GM23338 (cell line): ENCODE measurements around the gene EHD1. TPM values are rescaled to one million over a fixed set of nuclear protein-coding genes. Genes with fewer than 3 reads are reported as not detected.

Experiments used
- ATAC-seq: fragments of 200-7000 bp; cut with Tn5 transposase; 3 replicates; pipeline ENCODE4 v1.9.1; 2020
- DNase-seq: peaks from one replicate; pipeline ENCODE4 v3.0.0-alpha.2; 2015; ENCODE audit warnings: low spot score
- H2AFZ ChIP-seq: fragments of 200-600 bp; sonication (generic); 2 replicates; pipeline ENCODE4 v1.8.0; 2016; ENCODE audit warnings: antibody characterized with exemption, mild to moderate bottlenecking, moderate library complexity
- H3F3A ChIP-seq: fragments of 200-600 bp; sonication (generic); replicated peaks from 2 replicates; pipeline ENCODE4 v1.8.0; 2017; ENCODE audit warnings: antibody characterized with exemption, mixed run types, low read depth
- H3K27ac ChIP-seq: fragments of 200-600 bp; sonication (generic); 2 replicates; pipeline ENCODE4 v1.6.1; 2016; ENCODE audit warnings: low read depth
- H3K27me3 ChIP-seq: fragments of 200-600 bp; sonication (generic); 2 replicates; pipeline ENCODE4 v1.8.0; 2016; ENCODE audit warnings: mild to moderate bottlenecking, mixed run types, moderate library complexity; ENCODE audit not compliant: insufficient read depth
- H3K36me3 ChIP-seq: fragments of 200-600 bp; sonication (generic); 2 replicates; pipeline ENCODE4 v1.8.0; 2016; ENCODE audit warnings: mild to moderate bottlenecking; ENCODE audit not compliant: insufficient read depth
- H3K4me1 ChIP-seq: fragments of 200-600 bp; sonication (generic); 2 replicates; pipeline ENCODE4 v1.8.0; 2016; ENCODE audit warnings: mild to moderate bottlenecking, moderate library complexity; ENCODE audit not compliant: insufficient read depth
- H3K4me2 ChIP-seq: fragments of 200-600 bp; sonication (generic); 2 replicates; pipeline ENCODE4 v1.7.1; 2017; ENCODE audit warnings: mixed run types
- H3K4me3 ChIP-seq: fragments of 200-600 bp; sonication (generic); 2 replicates; pipeline ENCODE4 v1.6.1; 2016; ENCODE audit warnings: mixed run types
- H3K79me2 ChIP-seq: fragments of 200-600 bp; sonication (generic); replicated peaks from 2 replicates; pipeline ENCODE4 v1.8.0; 2017; ENCODE audit warnings: mild to moderate bottlenecking; ENCODE audit not compliant: insufficient read depth
- H3K9me2 ChIP-seq: fragments of 200-600 bp; sonication (generic); 2 replicates; pipeline ENCODE4 v1.8.0; 2017; ENCODE audit not compliant: insufficient read depth
- H4K20me1 ChIP-seq: fragments of 200-600 bp; sonication (generic); replicated peaks from 2 replicates; pipeline ENCODE4 v1.8.0; 2017; ENCODE audit warnings: mild to moderate bottlenecking; ENCODE audit not compliant: insufficient read depth
- H3K27ac Mint-ChIP-seq: 2 replicates; pipeline ENCODE4 v1.8.0; 2020; ENCODE audit warnings: inconsistent platforms, mild to moderate bottlenecking, moderate library complexity, mixed read lengths
- H3K27me3 Mint-ChIP-seq: 3 replicates; pipeline ENCODE4 v1.8.0; 2022; ENCODE audit warnings: low read depth, mild to moderate bottlenecking, moderate library complexity, mixed read lengths, inconsistent platforms; ENCODE audit not compliant: insufficient read depth, poor library complexity
- H3K36me3 Mint-ChIP-seq: 3 replicates; pipeline ENCODE4 v1.8.0; 2021; ENCODE audit warnings: low read depth, mild to moderate bottlenecking, inconsistent platforms, moderate library complexity, mixed read lengths
- H3K4me1 Mint-ChIP-seq: 3 replicates; pipeline ENCODE4 v1.8.0; 2020; ENCODE audit warnings: mild to moderate bottlenecking, inconsistent platforms, mixed read lengths
- H3K4me3 Mint-ChIP-seq: 3 replicates; pipeline ENCODE4 v1.8.0; 2021; ENCODE audit warnings: moderate library complexity, mild to moderate bottlenecking, inconsistent platforms, mixed read lengths
- H3K9me3 Mint-ChIP-seq: 3 replicates; pipeline ENCODE4 v1.8.0; 2020; ENCODE audit warnings: moderate library complexity, mild to moderate bottlenecking, inconsistent platforms, mixed read lengths
- CREB1 ChIP-seq: fragments of 250-450 bp; sonication (Bioruptor Pico); IDR thresholded peaks from 2 replicates; pipeline ENCODE4 v1.5.0; 2020; ENCODE audit warnings: low read depth, mild to moderate bottlenecking, moderate library complexity
- CTCF ChIP-seq, 2 experiments: fragments of 200-600 bp in 1 of 2; sonication (generic) in 1 of 2; conservative IDR thresholded peaks; 2 replicates each; pipeline versions ENCODE4 v1.5.1 to v1.6.1; 2016 to 2017; ENCODE audit warnings: antibody characterized with exemption in 2 of 2, low read depth in 2 of 2, mild to moderate bottlenecking in 2 of 2, moderate library complexity in 1 of 2
- ETS1 ChIP-seq: IDR thresholded peaks from 2 replicates; pipeline ENCODE4 v1.6.1; 2016; ENCODE audit warnings: antibody characterized with exemption
- EZH2 ChIP-seq: fragments of 200-600 bp; sonication (generic); IDR thresholded peaks from one replicate; pipeline ENCODE4 v1.8.0; 2017; ENCODE audit warnings: antibody characterized with exemption, mild to moderate bottlenecking, low read depth; ENCODE audit not compliant: unreplicated experiment
- EZH2phosphoT487 ChIP-seq: fragments of 200-600 bp; sonication (generic); IDR thresholded peaks from one replicate; pipeline ENCODE4 v1.8.1; 2018; ENCODE audit warnings: antibody characterized with exemption; ENCODE audit not compliant: unreplicated experiment
- JUNB ChIP-seq: IDR thresholded peaks from one replicate; pipeline ENCODE4 v1.6.1; 2016; ENCODE audit warnings: antibody characterized with exemption; ENCODE audit not compliant: unreplicated experiment
- NANOG ChIP-seq: IDR thresholded peaks from 2 replicates; pipeline ENCODE4 v1.6.1; 2016; ENCODE audit warnings: antibody characterized with exemption, borderline replicate concordance
- POLR2AphosphoS5 ChIP-seq: IDR thresholded peaks from 2 replicates; pipeline ENCODE4 v1.6.1; 2016; ENCODE audit warnings: antibody characterized with exemption, low read depth
- REST ChIP-seq: IDR thresholded peaks from one replicate; pipeline ENCODE4 v1.6.1; 2018; ENCODE audit warnings: antibody characterized with exemption; ENCODE audit not compliant: unreplicated experiment
- STAT1 ChIP-seq: IDR thresholded peaks from one replicate; pipeline ENCODE4 v1.6.1; 2016; ENCODE audit warnings: antibody characterized with exemption; ENCODE audit not compliant: unreplicated experiment
- ZNF114 ChIP-seq: fragments of 250-450 bp; sonication (Bioruptor Pico); IDR thresholded peaks from 2 replicates; pipeline ENCODE4 v1.5.0; 2020; ENCODE audit warnings: mild to moderate bottlenecking, moderate library complexity
- ZNF331 ChIP-seq: fragments of 250-450 bp; sonication (Bioruptor Pico); IDR thresholded peaks from 2 replicates; pipeline ENCODE4 v1.5.0; 2020; ENCODE audit warnings: low read depth, mild to moderate bottlenecking, moderate library complexity
- ZNF462 ChIP-seq: fragments of 250-450 bp; sonication (Bioruptor Pico); IDR thresholded peaks from 2 replicates; pipeline ENCODE4 v1.5.0; 2020; ENCODE audit warnings: mild to moderate bottlenecking, moderate library complexity
- polyA plus RNA-seq: library from polyadenylated mRNA; unstranded; fragments of >200 nt; fragmentation: Nextera tagmentation; extraction: Ambion mirVana; gene quantifications from 2 replicates; pipeline ENCODE4 v1.2.1, GENCODE V29; 2016
- total RNA-seq: library from RNA; depleted of rRNA; stranded (reverse); fragments of >200 nt; shearing (Covaris generic); gene quantifications from 2 replicates; pipeline ENCODE4 v1.2.3, GENCODE V29; 2014

The EHD1 gene
- total and polyA plus RNA-seq, 2 experiments from 2014 or later = 16.7 to 69.7 TPM

GRCh38 chr11:64885367-64886286 is 7.2 kb upstream of the EHD1 start:
- peaks cover 15% of the 10 kb centered on the region for H3K4me1 Mint-ChIP-seq
- H3K27me3 ChIP-seq = no peaks in the 10 kb centered on the region
- H4K20me1 ChIP-seq = no peaks in the 10 kb centered on the region
- H3K9me2 ChIP-seq = no peaks in the 10 kb centered on the region
- H3K4me3 ChIP-seq = no peak overlapping the region
- H2AFZ ChIP-seq = 0 out of 2 replicates have a peak overlapping the region, but pooled peaks have one; percentile 56
- no peak for TF ChIP-seq EZH2phosphoT487
- no peak for TF ChIP-seq JUNB
- no peak for TF ChIP-seq CTCF (conservative IDR thresholded peaks at IDR 0.05; ENCODE audit: low read depth in 2 of 2)
- no peak for TF ChIP-seq NANOG
- TF ChIP-seq STAT1 = no peak
- TF ChIP-seq REST = no peak
- no peak for TF ChIP-seq POLR2AphosphoS5
- no peak for TF ChIP-seq CREB1 (CRISPR knock-in tag)
- no peak for TF ChIP-seq ZNF462 (CRISPR knock-in tag)
- no peak for TF ChIP-seq ZNF331
- no peak for TF ChIP-seq ETS1
- no peak for TF ChIP-seq ZNF114 (CRISPR knock-in tag)
- TF ChIP-seq EZH2 = no peak
- no peaks in the 10 kb centered on the region for H3K9me3 Mint-ChIP-seq
- no peak overlapping the region for H3K27ac ChIP-seq
- DNase-seq (no peak), ATAC-seq (no peak)
- H3K79me2 ChIP-seq = no peaks in the 10 kb centered on the region
- H3F3A ChIP-seq = 0 out of 2 replicates have a peak, but pooled peaks cover 2% of the 10 kb centered on the region
- H3K4me3 Mint-ChIP-seq = no peak overlapping the region
- H3K27ac Mint-ChIP-seq = no peak overlapping the region
- H3K27me3 Mint-ChIP-seq = peaks cover 2% of the 10 kb centered on the region
- no peak overlapping the region for H3K4me2 ChIP-seq
- H3K36me3 ChIP-seq = no peaks in the 10 kb centered on the region
- H3K4me1 ChIP-seq = peaks cover 16% of the 10 kb centered on the region; the same call in 1 of the 2 replicates
- no peaks in the 10 kb centered on the region for H3K36me3 Mint-ChIP-seq
